NCI-H1436 treated with DMSO at 0.1 percent for 48 hours (cell line): ENCODE data around the gene SLC39A1.
"Not testable (repeated sequence)": the region's sequence is repeated elsewhere in the genome, so short reads cannot be mapped to it uniquely, and the experiment has no call there.

Experiments used
- DNase-seq: peaks from one replicate; lab custom pipeline; 2025; lab: John Stamatoyannopoulos, UW

Gene SLC39A1

GRCh38 chr1:153929426-153929825 is 33.9 kb downstream of the SLC39A1 start:
- no peak for DNase-seq

GRCh38 chr1:153928791-153929341 is 34.5 kb downstream of the SLC39A1 start:
- DNase-seq: no peak

- no peak for DNase-seq
Observed at GRCh38 chr1:153928245-153928644, 35.1 kb downstream of the SLC39A1 start.

GRCh38 chr1:153926405-153926804 is 36.9 kb downstream of the SLC39A1 start:
- no peak for DNase-seq

GRCh38 chr1:153922972-153923925 is 40.1 kb downstream of the SLC39A1 start, which contains the start of gene GATAD2B:
Gene GATAD2B, minus strand, starts transcription at chr1:153922972. Its CDS starts 94,625 bp downstream, at chr1:153828347.
- peak; percentile 99 for DNase-seq

- DNase-seq: no peak
Observed at GRCh38 chr1:153922076-153922971, 41.0 kb downstream of the SLC39A1 start.

GRCh38 chr1:153921803-153922075 is 41.6 kb downstream of the SLC39A1 start:
- no peak for DNase-seq

- no peak for DNase-seq
Observed at GRCh38 chr1:153921080-153921802, 42.1 kb downstream of the SLC39A1 start.

- DNase-seq: no peak
Observed at GRCh38 chr1:153919876-153920852, 43.2 kb downstream of the SLC39A1 start.

GRCh38 chr1:153916297-153916696 is 47.0 kb downstream of the SLC39A1 start:
- DNase-seq: no peak

GRCh38 chr1:153912349-153912748 is 51.0 kb downstream of the SLC39A1 start:
- DNase-seq: no peak

- not testable (repeated sequence) for DNase-seq
Observed at GRCh38 chr1:153910560-153910959, 52.8 kb downstream of the SLC39A1 start.
